ENCODE results near the gene RPL13A.
"Not testable (repeated sequence)": the region's sequence is repeated elsewhere in the genome, so short reads cannot be mapped to it uniquely, and the experiment has no call there.

The RPL13A gene

GRCh38 chr19:49487277-49488045, at the start of gene RPL13A:
RPL13A (plus strand) TSS chr19:49487608; CDS start chr19:49487630, 22 bp downstream.
- intact Hi-C loops (cut with DNase I): loop anchor here (1.0 kb wide), 1 partner anchor 9 kb away; the partner anchor contains the start of gene RPS11
- DNase-seq: peak; percentile 97 to 100 (median 99)

GRCh38 chr19:49438261-49438660, 49.1 kb upstream of the RPL13A start:
- peak in 8 of 10 donors; percentile 41 to 93 (median 57) for DNase-seq
- intact Hi-C loops (cut with DNase I): no loop called here

- intact Hi-C loops (cut with DNase I): loop anchor here (5.0 kb wide), 1 partner anchor 213 kb away; no protein-coding TSS in a partner anchor
- DNase-seq: no peak
Observed at GRCh38 chr19:49439836-49440235, 47.6 kb upstream of the RPL13A start.

- intact Hi-C loops (cut with DNase I): loop anchor here (5.0 kb wide), 1 partner anchor 213 kb away; no protein-coding TSS in a partner anchor
- DNase-seq: no peak
Observed at GRCh38 chr19:49440439-49441209, 46.8 kb upstream of the RPL13A start.

GRCh38 chr19:49441210-49441959, 46.0 kb upstream of the RPL13A start, which contains the start of gene SLC17A7:
SLC17A7 (minus strand) TSS chr19:49441527; CDS start chr19:49441379, 148 bp downstream.
- peak in 6 of 10 donors; percentile 38 to 91 (median 46) for DNase-seq

GRCh38 chr19:49441960-49442350, 45.5 kb upstream of the RPL13A start:
- no peak for DNase-seq
- intact Hi-C loops (cut with DNase I): loop anchor here (5.0 kb wide), 1 partner anchor 215 kb away; no protein-coding TSS in a partner anchor

More at GRCh38 chr19:49441210-49441959, 46.0 kb upstream of the RPL13A start, which contains the start of gene SLC17A7:
- intact Hi-C loops (cut with DNase I): loop anchor here (5.0 kb wide), 1 partner anchor 214 kb away; no protein-coding TSS in a partner anchor

- intact Hi-C loops (cut with DNase I): loop anchor here (5.0 kb wide), 1 partner anchor 215 kb away; no protein-coding TSS in a partner anchor
- DNase-seq: peak in 1 of 10 donors; percentile 67
Observed at GRCh38 chr19:49442354-49442753, 45.1 kb upstream of the RPL13A start.

GRCh38 chr19:49442771-49443365, 44.5 kb upstream of the RPL13A start:
- intact Hi-C loops (cut with DNase I): loop anchor here (1.0 to 5.0 kb wide), 2 partner anchors 51 to 216 kb away; no protein-coding TSS in a partner anchor
- DNase-seq: peak; percentile 21 to 91 (median 48)

- peak; percentile 85 to 99 (median 94) for DNase-seq
- intact Hi-C loops (cut with DNase I): loop anchor here (1.0 to 5.0 kb wide), 2 partner anchors 51 to 216 kb away; no protein-coding TSS in a partner anchor
Observed at GRCh38 chr19:49443366-49444099, 43.9 kb upstream of the RPL13A start.

- intact Hi-C loops (cut with DNase I): loop anchor here (5.0 kb wide), 1 partner anchor 217 kb away; no protein-coding TSS in a partner anchor
- not testable (repeated sequence) for DNase-seq
Observed at GRCh38 chr19:49444100-49444700, 43.2 kb upstream of the RPL13A start.

- no peak for DNase-seq
- intact Hi-C loops (cut with DNase I): no loop called here
Observed at GRCh38 chr19:49445997-49446396, 41.4 kb upstream of the RPL13A start.

GRCh38 chr19:49447485-49448431, 39.6 kb upstream of the RPL13A start:
- intact Hi-C loops (cut with DNase I): no loop called here
- no peak for DNase-seq

- DNase-seq: no peak
- intact Hi-C loops (cut with DNase I): no loop called here
Observed at GRCh38 chr19:49448432-49448786, 39.0 kb upstream of the RPL13A start.

- intact Hi-C loops (cut with DNase I): loop anchor here (5.0 kb wide), 1 partner anchor 47 kb away; the partner anchor contains the start of gene RPS11
- no peak for DNase-seq
Observed at GRCh38 chr19:49450405-49450804, 37.0 kb upstream of the RPL13A start.

GRCh38 chr19:49451430-49452181, 35.8 kb upstream of the RPL13A start, which contains the start of gene PIH1D1:
PIH1D1 (minus strand) TSS chr19:49451814; CDS start chr19:49451574, 240 bp downstream.
- peak; percentile 92 to 99 (median 96) for DNase-seq
- intact Hi-C loops (cut with DNase I): loop anchor here (5.0 kb wide), 1 partner anchor 46 kb away; the partner anchor contains the start of gene RPS11

Data from posterior cingulate gyrus (tissue), 11 donors.